Measurements from ENCODE around the gene GATA2. TPM values are rescaled to one million over a fixed set of nuclear protein-coding genes. Genes with fewer than 3 reads are reported as not detected.
A peak's percentile ranks its signal among the peaks of the same experiment; 100 is the strongest.

Gene GATA2
- total RNA-seq, 1 donor from 2014 or later, result 23.5 TPM

- no peak for DNase-seq (ENCODE audit: low spot score)
- ATAC-seq, result no peak
- intact Hi-C loops (cut with DNase I), result loop anchor here (10.0 kb wide), 1 partner anchor 429 kb away; no protein-coding TSS in a partner anchor
These were observed 10.9 kb upstream of the GATA2 start for GRCh38 chr3:128503751-128504532.

GRCh38 chr3:128503164-128503651, 10.2 kb upstream of the GATA2 start:
- intact Hi-C loops (cut with DNase I), result loop anchor here (10.0 kb wide), 1 partner anchor 428 kb away; no protein-coding TSS in a partner anchor
- DNase-seq (ENCODE audit: low spot score), result no peak
- ATAC-seq, result no peak

- ATAC-seq (no peak), DNase-seq (ENCODE audit: low spot score) (no peak)
- intact Hi-C loops (cut with DNase I), result loop anchor here (10.0 kb wide), 1 partner anchor 428 kb away; no protein-coding TSS in a partner anchor
These were observed 9.7 kb upstream of the GATA2 start for GRCh38 chr3:128502712-128503111.

GRCh38 chr3:128501431-128501830, 8.4 kb upstream of the GATA2 start:
- intact Hi-C loops (cut with DNase I), result loop anchor here (10.0 kb wide), 1 partner anchor 427 kb away; no protein-coding TSS in a partner anchor
- DNase-seq (ENCODE audit: low spot score), result no peak

GRCh38 chr3:128500556-128500955, 7.6 kb upstream of the GATA2 start:
- intact Hi-C loops (cut with DNase I), result loop anchor here (10.0 kb wide), 1 partner anchor 426 kb away; no protein-coding TSS in a partner anchor
- ATAC-seq, result no peak
- DNase-seq (ENCODE audit: low spot score), result no peak

More at GRCh38 chr3:128501431-128501830, 8.4 kb upstream of the GATA2 start:
- ATAC-seq, result no peak

- intact Hi-C loops (cut with DNase I), result loop anchor here (10.0 kb wide), 1 partner anchor 425 kb away; no protein-coding TSS in a partner anchor
- no peak for ATAC-seq
- DNase-seq (ENCODE audit: low spot score), result no peak
These were observed 6.8 kb upstream of the GATA2 start for GRCh38 chr3:128499724-128500275.

- no peak for ATAC-seq
- no peak for DNase-seq (ENCODE audit: low spot score)
- intact Hi-C loops (cut with DNase I), result no loop called here
These were observed 6.0 kb upstream of the GATA2 start for GRCh38 chr3:128498901-128499530.

- no peak for ATAC-seq
- intact Hi-C loops (cut with DNase I), result no loop called here
- no peak for DNase-seq (ENCODE audit: low spot score)
These were observed 5.2 kb upstream of the GATA2 start for GRCh38 chr3:128498127-128498626.

- intact Hi-C loops (cut with DNase I), result no loop called here
- DNase-seq (ENCODE audit: low spot score) (no peak), ATAC-seq (peak; percentile 80)
These were observed 4.5 kb upstream of the GATA2 start for GRCh38 chr3:128497305-128498126.

- ATAC-seq (peak; percentile 47), DNase-seq (ENCODE audit: low spot score) (no peak)
- intact Hi-C loops (cut with DNase I), result no loop called here
These were observed 3.8 kb upstream of the GATA2 start for GRCh38 chr3:128496602-128497304.

- no peak for ATAC-seq
- DNase-seq (ENCODE audit: low spot score), result no peak
- intact Hi-C loops (cut with DNase I), result no loop called here
These were observed 3.1 kb upstream of the GATA2 start for GRCh38 chr3:128496019-128496601.

- ATAC-seq (no peak), DNase-seq (ENCODE audit: low spot score) (peak; percentile 54)
- intact Hi-C loops (cut with DNase I), result no loop called here
These were observed 2.5 kb upstream of the GATA2 start for GRCh38 chr3:128495435-128495970.

GRCh38 chr3:128494367-128494650, 1.3 kb upstream of the GATA2 start:
- DNase-seq (ENCODE audit: low spot score) (no peak), ATAC-seq (no peak)
- intact Hi-C loops (cut with DNase I), result no loop called here

GRCh38 chr3:128493570-128494366, 767 bp upstream of the GATA2 start:
- intact Hi-C loops (cut with DNase I), result no loop called here
- DNase-seq (ENCODE audit: low spot score) (no peak), ATAC-seq (no peak)

- peak; percentile 54 for DNase-seq (ENCODE audit: low spot score)
- intact Hi-C loops (cut with DNase I), result no loop called here
These were observed 895 bp downstream of the GATA2 start for GRCh38 chr3:128491941-128492670.

GRCh38 chr3:128491691-128491940, 1.4 kb downstream of the GATA2 start:
- DNase-seq (ENCODE audit: low spot score), result peak; percentile 57
- intact Hi-C loops (cut with DNase I), result no loop called here
- ATAC-seq, result no peak

More at GRCh38 chr3:128491941-128492670, 895 bp downstream of the GATA2 start:
- ATAC-seq, result no peak

All from sciatic nerve (tissue), 2 donors.